Endothelial cell of umbilical vein (primary cell): Measurements from ENCODE around the gene KLHL26. TPM values are rescaled to one million over a fixed set of nuclear protein-coding genes. Genes with fewer than 3 reads are reported as not detected.

ENCODE experiments used
- BruUV-seq: library from RNA; stranded (reverse); fragments of 400-500 nt; replicated peaks from 2 replicates; lab custom pipeline; 2021; lab: Mats Ljungman, UMichigan
- CTCF ChIA-PET: fragments of 300-600, 350-600 bp; sonication (Branson Sonifier 250); formaldehyde crosslinking; loops from one replicate; lab custom pipeline; 2021; ENCODE audit warnings: antibody characterized with exemption, inconsistent platforms; lab: Charles Lee
- POLR2A ChIA-PET: fragments of 300-600, 350-600 bp; sonication (Branson Sonifier 250); formaldehyde crosslinking; loops from one replicate; lab custom pipeline; 2021; ENCODE audit warnings: antibody characterized with exemption, inconsistent platforms; lab: Charles Lee
- DNase-seq: peaks from one replicate; pipeline ENCODE4 v3.0.0-alpha.2; 2011; ENCODE audit warnings: low read depth, low spot score
- FAIRE-seq: peaks from 2 replicates; lab custom pipeline; 2011; peaks lifted over from hg19 to GRCh38; lab: Jason Lieb, UNC
- H2AFZ ChIP-seq: 2 replicates; pipeline ENCODE4 v1.6.0; 2012; ENCODE audit warnings: low read depth, low read length, control low read depth, inconsistent platforms
- H3K27ac ChIP-seq: 2 replicates; pipeline ENCODE4 v1.5.1; 2011; ENCODE audit warnings: low read depth, mild to moderate bottlenecking, control low read depth, low read length, moderate library complexity; ENCODE audit not compliant: insufficient read depth
- H3K27me3 ChIP-seq, 2 experiments: 2 replicates each; pipeline versions ENCODE4 v1.6.0 to v1.6.1; 2011; ENCODE audit warnings: low read length in 2 of 2, mixed read lengths in 1 of 2; ENCODE audit not compliant: control insufficient read depth in 2 of 2, insufficient read depth in 2 of 2
- H3K36me3 ChIP-seq, 2 experiments: 2 replicates in 1 of 2; 3 replicates in 1 of 2; pipeline ENCODE4 v1.5.1; 2011; ENCODE audit warnings: low read length in 2 of 2, mild to moderate bottlenecking in 1 of 2, moderate library complexity in 1 of 2; ENCODE audit not compliant: control insufficient read depth in 2 of 2, insufficient read depth in 2 of 2; ENCODE audit errors: extremely low read depth in 1 of 2
- H3K4me1 ChIP-seq: 3 replicates; pipeline ENCODE4 v1.5.1; 2011; ENCODE audit warnings: mild to moderate bottlenecking, low read length; ENCODE audit not compliant: control insufficient read depth, insufficient read depth; ENCODE audit errors: extremely low read depth
- H3K4me2 ChIP-seq: 2 replicates; pipeline ENCODE4 v1.6.1; 2011; ENCODE audit warnings: low read length, control low read depth, mixed read lengths; ENCODE audit not compliant: insufficient read depth
- H3K4me3 ChIP-seq, 3 experiments: fragments of 200-600 bp in 1 of 3; sonication (generic), shearing (Covaris generic) in 1 of 3; replicated peaks in 1 of 3; 2 replicates each; pipeline ENCODE4 v1.5.1; 2011 to 2016; ENCODE audit warnings: control low read depth in 3 of 3, low read length in 3 of 3, mild to moderate bottlenecking in 2 of 3, inconsistent platforms in 1 of 3, low read depth in 1 of 3, moderate library complexity in 1 of 3; ENCODE audit not compliant: insufficient read depth in 1 of 3
- H3K79me2 ChIP-seq: 2 replicates; pipeline ENCODE4 v1.6.0; 2012; ENCODE audit warnings: low read length, inconsistent platforms; ENCODE audit not compliant: control insufficient read depth, insufficient read depth
- H3K9ac ChIP-seq: replicated peaks from 2 replicates; pipeline ENCODE3; 2011; ENCODE audit warnings: low read length, control low read depth; ENCODE audit not compliant: insufficient read depth; ENCODE audit errors: extremely low read depth
- H3K9me1 ChIP-seq: replicated peaks from 3 replicates; pipeline ENCODE4 v1.6.0; 2011; ENCODE audit warnings: mild to moderate bottlenecking, low read length; ENCODE audit not compliant: control insufficient read depth, insufficient read depth; ENCODE audit errors: extremely low read depth
- H3K9me3 ChIP-seq: replicated peaks from 2 replicates; pipeline ENCODE4 v1.5.1; 2012; ENCODE audit warnings: low read length, inconsistent platforms; ENCODE audit not compliant: control insufficient read depth, insufficient read depth
- H4K20me1 ChIP-seq: replicated peaks from 2 replicates; pipeline ENCODE3; 2011; ENCODE audit warnings: mild to moderate bottlenecking, low read length; ENCODE audit not compliant: control insufficient read depth, insufficient read depth; ENCODE audit errors: extremely low read depth
- CTCF ChIP-seq, 2 donors: IDR thresholded peaks; 1 replicate in 1 of 2; 2 replicates in 1 of 2; pipeline ENCODE4 v1.5.1; 2011; ENCODE audit warnings: low read length in 2 of 2, mild to moderate bottlenecking in 2 of 2, moderate library complexity in 2 of 2, control low read depth in 1 of 2, inconsistent platforms in 1 of 2, low read depth in 1 of 2; ENCODE audit not compliant: insufficient read depth in 1 of 2; ENCODE audit errors: extremely low read depth in 1 of 2
- EZH2 ChIP-seq: IDR thresholded peaks from 2 replicates; pipeline ENCODE4 v1.6.1; 2012; ENCODE audit warnings: borderline replicate concordance, low read depth, mild to moderate bottlenecking, moderate library complexity, low read length, inconsistent platforms; ENCODE audit not compliant: severe bottlenecking
- FOS ChIP-seq: IDR thresholded peaks from 2 replicates; pipeline ENCODE4 v1.6.1; 2011; ENCODE audit warnings: mild to moderate bottlenecking, low read length, moderate library complexity, borderline replicate concordance; ENCODE audit not compliant: insufficient read depth
- GATA2 ChIP-seq: IDR thresholded peaks from 2 replicates; pipeline ENCODE4 v1.7.0; 2011; ENCODE audit warnings: low read depth, mild to moderate bottlenecking, moderate library complexity, mixed read lengths, low read length; ENCODE audit not compliant: insufficient read length, insufficient read depth
- JUN ChIP-seq: IDR thresholded peaks from 2 replicates; pipeline ENCODE4 v1.6.1; 2011; ENCODE audit warnings: borderline replicate concordance, low read depth; ENCODE audit not compliant: insufficient read length, insufficient read depth
- MAX ChIP-seq: IDR thresholded peaks from 2 replicates; pipeline ENCODE4 v1.6.1; 2011; ENCODE audit not compliant: insufficient read depth, insufficient read length
- MYC ChIP-seq: IDR thresholded peaks from one replicate; pipeline ENCODE4 v1.6.1; 2011; ENCODE audit warnings: mild to moderate bottlenecking, low read depth, low read length
- POLR2A ChIP-seq: IDR thresholded peaks from 2 replicates; pipeline ENCODE4 v1.6.1; 2012; ENCODE audit warnings: low read depth, mild to moderate bottlenecking, control low read depth, low read length
- POLR2AphosphoS5 ChIP-seq: IDR thresholded peaks from 2 replicates; pipeline ENCODE4 v1.6.1; 2012; ENCODE audit warnings: low read depth, mild to moderate bottlenecking, control low read depth, low read length, moderate library complexity; ENCODE audit not compliant: insufficient read depth
- dilution Hi-C: fragments of 300-500 bp; cut with MboI; formaldehyde crosslinking; loops from one replicate; pipeline ENCODE4 v1.15.0; 2019; ENCODE audit warnings: low sequenced_read_pairs; ENCODE audit not compliant: extremely low pct_ligation_motif_present
- intact Hi-C: fragments of 100-400 bp; cut with micrococcal nuclease; formaldehyde crosslinking; loops from one replicate; pipeline ENCODE4 v1.10.0; 2022
- polyA plus RNA-seq, 4 experiments: library from polyadenylated mRNA; depleted of rRNA in 3 of 4; stranded (reverse) in 3 of 4; unstranded in 1 of 4; fragments of >200 nt; gene quantifications; 2 replicates each; pipeline versions ENCODE4 v1.2.1 to v1.2.3, GENCODE V29; 2011 to 2012; ENCODE audit warnings: missing spikeins in 1 of 4
- total RNA-seq: library from RNA; stranded (reverse); gene quantifications from 2 replicates; pipeline ENCODE4 v1.2.3, GENCODE V29; 2021

The KLHL26 gene
- total and polyA plus RNA-seq, 2 donors (not counting 3 experiments of a cell fraction or from before 2014, with no cell fraction given), result 2.4 to 6.2 TPM

- Histone ChIP-seq H3K27me3 (no peaks in the 10 kb centered on the region), H3K9ac (no peak overlapping the region), H3K9me1 (no peaks in the 10 kb centered on the region), H2AFZ (no peak overlapping the region), H3K9me3 (no peaks in the 10 kb centered on the region), H3K79me2 (no peaks in the 10 kb centered on the region), H3K36me3 (no peaks in the 10 kb centered on the region), H3K4me3 (no peak overlapping the region), H3K27ac (no peak overlapping the region), H4K20me1 (no peaks in the 10 kb centered on the region), H3K4me2 (no peak overlapping the region), H3K4me1 (no peaks in the 10 kb centered on the region)
- DNase-seq (no peak), FAIRE-seq (no peak)
- dilution Hi-C loops, result no loop called here
- intact Hi-C loops, result no loop called here
- no TSS peak for BruUV-seq
- CTCF ChIA-PET, result no interaction called here
- TF ChIP-seq MAX (no peak), CTCF (IDR thresholded peaks at IDR 0.05; ENCODE audit: extremely low read depth in 1 of 2, insufficient read depth in 1 of 2, low read depth in 1 of 2, low read length in 2 of 2) (no peak), GATA2 (no peak), POLR2A (no peak), EZH2 (no peak), MYC (no peak), JUN (no peak), FOS (no peak), POLR2AphosphoS5 (no peak)
- POLR2A ChIA-PET, result no interaction called here
These were observed 9.9 kb upstream of the KLHL26 start for GRCh38 chr19:18626906-18627305.
